ENCODE measurements around the gene NEURL1. TPM values are rescaled to one million over a fixed set of nuclear protein-coding genes. Genes with fewer than 3 reads are reported as not detected.
A peak's percentile ranks its signal among the peaks of the same experiment; 100 is the strongest.

The NEURL1 gene
- total and polyA plus RNA-seq, 2 experiments from 2014 or later: 2.7 to 3.5 TPM

DNA sequence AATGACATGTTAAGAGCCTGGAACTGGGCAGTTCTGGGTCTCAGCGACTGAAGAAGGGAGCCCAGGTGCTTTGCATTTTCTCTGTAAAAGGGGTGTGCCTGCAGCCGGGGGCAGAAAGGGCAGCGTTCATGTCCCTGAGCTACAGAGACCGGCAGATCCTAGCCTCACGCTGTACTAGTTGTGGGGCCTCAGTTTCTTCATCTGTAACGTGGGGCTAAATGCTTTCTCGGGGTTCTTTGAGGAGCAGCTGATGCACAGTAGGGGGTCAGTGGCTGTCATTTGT lies 79.6 kb downstream of the NEURL1 start:
- DNase-seq (ENCODE audit: low read depth in 1 of 2, low spot score in 1 of 2): no peak
- Histone ChIP-seq H3K27me3 (no peaks in the 10 kb centered on the region), H3K36me3 (no peaks in the 10 kb centered on the region), H3K4me3 (no peak overlapping the region), H3K9me3 (ENCODE audit: low read depth) (no peaks in the 10 kb centered on the region), H3K4me1 (ENCODE audit: low read depth) (no peaks in the 10 kb centered on the region), H3K27ac (no peak overlapping the region)
- TF ChIP-seq, protein P1, sequence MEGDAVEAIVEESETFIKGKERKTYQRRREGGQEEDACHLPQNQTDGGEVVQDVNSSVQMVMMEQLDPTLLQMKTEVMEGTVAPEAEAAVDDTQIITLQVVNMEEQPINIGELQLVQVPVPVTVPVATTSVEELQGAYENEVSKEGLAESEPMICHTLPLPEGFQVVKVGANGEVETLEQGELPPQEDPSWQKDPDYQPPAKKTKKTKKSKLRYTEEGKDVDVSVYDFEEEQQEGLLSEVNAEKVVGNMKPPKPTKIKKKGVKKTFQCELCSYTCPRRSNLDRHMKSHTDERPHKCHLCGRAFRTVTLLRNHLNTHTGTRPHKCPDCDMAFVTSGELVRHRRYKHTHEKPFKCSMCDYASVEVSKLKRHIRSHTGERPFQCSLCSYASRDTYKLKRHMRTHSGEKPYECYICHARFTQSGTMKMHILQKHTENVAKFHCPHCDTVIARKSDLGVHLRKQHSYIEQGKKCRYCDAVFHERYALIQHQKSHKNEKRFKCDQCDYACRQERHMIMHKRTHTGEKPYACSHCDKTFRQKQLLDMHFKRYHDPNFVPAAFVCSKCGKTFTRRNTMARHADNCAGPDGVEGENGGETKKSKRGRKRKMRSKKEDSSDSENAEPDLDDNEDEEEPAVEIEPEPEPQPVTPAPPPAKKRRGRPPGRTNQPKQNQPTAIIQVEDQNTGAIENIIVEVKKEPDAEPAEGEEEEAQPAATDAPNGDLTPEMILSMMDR (IDR thresholded peaks at IDR 0.05; ENCODE audit: low read depth, low read length): no peak

- Histone ChIP-seq H3K36me3 (no peaks in the 10 kb centered on the region), H3K4me3 (no peak overlapping the region), H3K4me1 (ENCODE audit: low read depth) (no peaks in the 10 kb centered on the region), H3K27me3 (no peaks in the 10 kb centered on the region), H3K27ac (no peak overlapping the region), H3K9me3 (ENCODE audit: low read depth) (no peaks in the 10 kb centered on the region)
- peak in 1 of 2 donors; percentile 27 for DNase-seq (ENCODE audit: low read depth in 1 of 2, low spot score in 1 of 2)
- TF ChIP-seq, protein P1 (IDR thresholded peaks at IDR 0.05; ENCODE audit: low read depth, low read length): no peak
These were observed 80.9 kb downstream of the NEURL1 start for GRCh38 chr10:103574097-103575061.

DNA sequence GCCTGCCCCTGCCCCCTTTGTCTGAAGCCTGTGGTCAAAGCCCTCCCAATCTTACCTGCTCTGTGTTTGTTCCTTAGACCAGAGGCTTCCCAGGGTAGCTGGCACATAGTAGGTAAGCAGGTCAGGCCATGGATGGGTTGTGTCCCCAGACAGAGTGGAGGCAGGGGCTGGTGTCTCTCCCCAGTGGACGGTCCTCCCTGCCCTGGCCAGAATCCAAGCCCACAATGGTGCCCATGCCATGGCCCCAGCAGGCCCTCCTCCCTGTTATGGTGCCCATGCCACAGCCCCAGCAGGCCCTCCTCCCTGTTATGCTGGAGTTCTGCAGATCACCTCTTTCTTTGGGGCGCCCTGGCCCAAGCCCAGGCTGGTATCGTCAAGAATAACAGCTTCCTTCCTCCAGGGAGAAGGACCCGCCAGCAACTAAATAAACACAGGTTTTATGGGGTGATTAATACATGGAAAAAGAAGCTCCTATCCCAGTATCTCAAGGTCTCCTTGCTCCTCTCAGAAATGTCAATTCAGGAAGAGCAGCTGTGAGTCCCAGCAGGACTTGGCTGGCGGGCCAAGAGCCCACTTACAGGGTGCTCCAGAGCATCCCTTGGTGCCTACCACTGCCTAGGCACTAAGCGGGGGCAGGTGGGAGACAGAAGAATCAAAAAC lies 82.0 kb downstream of the NEURL1 start:
- no peak for DNase-seq (ENCODE audit: low read depth in 1 of 2, low spot score in 1 of 2)
- no peaks in the 10 kb centered on the region for H3K9me3 ChIP-seq (ENCODE audit: low read depth)
- H3K27ac ChIP-seq: no peak overlapping the region
- H3K4me3 ChIP-seq: no peak overlapping the region
- H3K27me3 ChIP-seq: no peaks in the 10 kb centered on the region
- TF ChIP-seq, protein P1 (IDR thresholded peaks at IDR 0.05; ENCODE audit: low read depth, low read length): no peak
- H3K4me1 ChIP-seq (ENCODE audit: low read depth): peaks cover 7% of the 10 kb centered on the region
- H3K36me3 ChIP-seq: no peaks in the 10 kb centered on the region

DNA sequence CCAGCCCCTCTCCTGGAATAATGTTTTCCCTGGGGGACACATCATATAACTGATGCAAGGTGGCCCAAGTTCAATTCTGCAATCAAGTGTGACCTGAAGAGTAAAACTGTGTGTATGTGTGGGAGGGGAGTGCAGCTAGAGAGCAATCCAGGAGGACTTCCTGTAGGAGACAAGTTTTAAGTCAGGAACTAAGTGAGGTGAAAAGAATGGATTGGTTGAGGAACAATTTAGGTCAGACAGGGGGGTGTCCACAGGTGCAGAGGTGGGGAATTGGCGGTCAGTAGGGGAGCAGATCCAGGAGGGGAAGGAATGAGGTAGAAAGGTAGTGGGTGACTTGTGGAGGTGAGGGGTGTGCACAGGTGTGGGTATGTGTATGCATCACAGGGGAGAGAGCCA lies 82.6 kb downstream of the NEURL1 start:
- Histone ChIP-seq H3K4me1 (ENCODE audit: low read depth) (peaks cover 12% of the 10 kb centered on the region), H3K27ac (no peak overlapping the region), H3K27me3 (no peaks in the 10 kb centered on the region), H3K9me3 (ENCODE audit: low read depth) (no peaks in the 10 kb centered on the region), H3K4me3 (no peak overlapping the region), H3K36me3 (no peaks in the 10 kb centered on the region)
- TF ChIP-seq, protein P1 (IDR thresholded peaks at IDR 0.05; ENCODE audit: low read depth, low read length): no peak
- no peak for DNase-seq (ENCODE audit: low read depth in 1 of 2, low spot score in 1 of 2)

GRCh38 chr10:103576862-103577261 lies 83.4 kb downstream of the NEURL1 start:
- no peaks in the 10 kb centered on the region for H3K27me3 ChIP-seq

More at GRCh38 chr10:103576862-103577261, 83.4 kb downstream of the NEURL1 start:
- TF ChIP-seq, protein P1 (IDR thresholded peaks at IDR 0.05; ENCODE audit: low read depth, low read length): no peak
- Histone ChIP-seq H3K4me3 (no peak overlapping the region), H3K4me1 (ENCODE audit: low read depth) (peaks cover 14% of the 10 kb centered on the region), H3K9me3 (ENCODE audit: low read depth) (no peaks in the 10 kb centered on the region), H3K27ac (no peak overlapping the region), H3K36me3 (no peaks in the 10 kb centered on the region)
- no peak for DNase-seq (ENCODE audit: low read depth in 1 of 2, low spot score in 1 of 2)

Data from cardiac muscle cell (in vitro differentiated cells and primary cell).